ENCODE results near the gene RCOR1.

Gene RCOR1

GRCh38 chr14:102678394-102678793 lies 85.9 kb downstream of the RCOR1 start:
- no peak for DNase-seq (ENCODE audit: low spot score)

DNA sequence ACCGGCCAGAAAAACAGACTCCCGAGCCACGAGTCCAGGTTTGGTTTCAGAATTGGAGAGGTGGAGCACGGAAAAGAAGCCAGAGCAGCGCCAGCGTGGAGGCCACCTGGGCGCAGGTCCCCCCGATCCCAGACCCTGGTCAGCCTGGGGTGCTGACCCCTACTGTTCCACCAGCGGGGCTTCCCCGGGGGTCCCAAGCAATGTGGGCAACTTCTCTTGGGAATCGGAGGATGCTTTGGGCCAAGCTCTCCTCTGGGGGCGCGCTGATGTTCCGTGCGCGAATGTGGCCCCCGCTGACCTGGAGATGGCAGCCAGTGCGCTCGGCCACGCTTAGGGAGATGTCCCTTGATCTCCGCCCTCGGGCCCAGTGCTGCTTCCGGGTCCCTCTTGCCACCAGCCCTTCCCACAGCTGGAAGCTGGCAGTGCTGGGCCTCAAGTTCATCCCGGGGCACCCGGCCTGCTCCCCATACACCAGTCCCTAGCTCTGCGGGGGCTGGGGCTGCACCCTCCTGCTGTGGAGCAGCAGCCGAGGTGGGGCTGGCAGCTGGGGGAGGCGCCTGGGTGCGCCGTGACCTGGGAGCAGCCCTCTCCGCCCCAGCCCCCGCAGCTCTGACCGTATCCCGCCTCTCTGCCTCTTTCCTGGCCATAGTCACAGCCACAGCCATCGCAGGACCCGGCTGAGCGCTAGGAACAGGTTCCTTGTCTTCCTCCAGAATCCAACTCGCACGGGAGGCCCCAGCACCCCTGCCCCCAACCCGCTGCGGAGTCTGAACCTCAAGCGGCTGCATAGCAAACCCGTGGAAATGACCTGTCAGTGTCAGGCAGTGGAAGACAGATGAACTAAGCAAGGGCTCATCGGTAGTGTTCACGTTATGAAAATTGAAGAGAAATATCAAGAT lies 91.2 kb downstream of the RCOR1 start:
- DNase-seq (ENCODE audit: low spot score): no peak

GRCh38 chr14:102684298-102684663 lies 91.8 kb downstream of the RCOR1 start:
- DNase-seq (ENCODE audit: low spot score): no peak

- no peak for DNase-seq (ENCODE audit: low spot score)
These were observed 93.8 kb downstream of the RCOR1 start for GRCh38 chr14:102686196-102686801.

DNA sequence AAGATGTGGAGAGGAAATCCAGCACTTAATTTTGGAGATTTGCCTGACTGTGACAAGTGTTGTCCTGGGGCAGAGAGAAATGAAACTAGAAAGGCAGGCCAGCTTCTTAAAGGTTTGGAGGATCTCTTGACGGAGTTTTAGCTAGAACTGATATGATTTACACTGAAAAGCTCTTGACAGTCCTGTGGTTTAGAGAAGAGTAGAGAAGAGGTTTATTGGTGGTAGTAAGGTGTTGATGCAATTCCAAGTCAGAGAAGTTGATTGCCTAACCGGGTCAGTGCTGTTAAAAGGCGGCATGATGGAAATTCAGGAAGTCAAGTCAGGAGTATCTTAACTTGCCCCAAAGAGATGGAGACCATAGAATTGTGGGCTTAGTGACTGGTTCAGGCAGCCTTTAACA lies 95.8 kb downstream of the RCOR1 start:
- no peak for DNase-seq (ENCODE audit: low spot score)

DNA sequence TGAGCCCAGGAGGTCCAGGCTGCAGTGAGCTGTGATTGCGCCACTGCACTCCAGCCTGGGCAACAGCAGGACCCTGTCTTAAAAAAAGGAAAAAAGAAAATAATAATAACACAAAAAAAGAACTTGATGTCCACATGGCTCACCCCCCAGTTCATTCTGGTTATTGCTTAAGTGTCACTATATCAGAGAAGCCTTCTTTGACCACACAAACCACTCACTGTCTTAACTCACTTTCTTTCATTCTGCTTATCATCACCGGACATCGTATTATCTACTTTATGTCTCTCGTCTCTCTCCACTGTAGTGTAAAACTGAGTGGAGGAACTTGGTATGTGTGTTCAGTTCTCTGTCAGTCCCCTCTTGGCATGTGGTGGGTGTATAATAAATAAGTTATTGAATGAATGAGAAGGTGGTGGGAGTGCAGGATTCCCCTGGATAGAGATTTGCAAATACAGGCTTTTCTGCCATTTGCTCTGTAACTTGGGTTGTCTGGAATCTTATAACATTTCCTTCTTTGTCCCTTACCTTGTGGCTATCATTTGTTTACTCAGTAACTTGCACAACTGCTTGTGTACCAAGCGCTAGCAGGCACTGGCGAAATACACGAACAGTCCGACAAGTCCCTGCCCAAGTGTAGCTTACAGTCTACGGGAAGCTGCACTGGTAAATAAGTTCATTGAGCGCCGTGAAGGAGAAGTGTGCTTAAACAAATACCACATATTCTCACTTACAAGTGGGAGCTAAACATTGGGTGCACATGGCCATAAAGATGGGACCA lies 98.2 kb downstream of the RCOR1 start:
- no peak for DNase-seq (ENCODE audit: low spot score)

- DNase-seq (ENCODE audit: low spot score): no peak
These were observed 99.3 kb downstream of the RCOR1 start for GRCh38 chr14:102691763-102692162.

GRCh38 chr14:102692334-102692733 lies 99.9 kb downstream of the RCOR1 start:
- no peak for DNase-seq (ENCODE audit: low spot score)

GRCh38 chr14:102693006-102693755 lies 100.7 kb downstream of the RCOR1 start:
- no peak for DNase-seq (ENCODE audit: low spot score)

DNA sequence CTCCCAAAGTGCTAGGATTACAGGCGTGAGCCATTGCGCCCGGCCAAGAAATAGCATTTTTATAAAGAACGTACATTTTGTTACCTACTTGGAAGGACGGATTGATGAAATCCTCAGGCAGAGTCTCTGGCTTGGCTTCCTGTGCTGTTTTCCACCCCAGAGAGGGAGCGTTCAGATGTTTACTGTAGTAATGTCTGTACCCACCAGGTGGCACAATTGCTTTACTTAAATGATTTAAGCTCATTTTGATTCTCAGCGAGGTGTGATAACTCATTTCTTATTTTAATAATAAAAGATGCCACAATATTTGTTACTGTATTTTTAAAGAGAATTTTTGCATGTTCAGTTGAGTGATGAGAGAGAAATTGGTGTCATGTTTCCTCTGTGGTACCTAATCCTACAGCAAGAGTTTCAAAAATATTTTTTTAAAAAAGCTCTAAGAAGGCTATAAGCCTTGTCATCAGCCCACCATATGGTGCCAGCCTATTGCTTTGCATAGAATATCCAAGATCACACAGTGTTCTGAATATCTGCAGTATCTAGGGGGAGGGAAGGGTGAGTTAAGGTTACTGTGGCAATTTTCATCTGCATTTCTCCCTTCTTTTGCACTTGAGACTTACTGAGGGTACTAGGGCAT lies 102.2 kb downstream of the RCOR1 start:
- DNase-seq (ENCODE audit: low spot score): peak; percentile 80

GRCh38 chr14:102695167-102695555 lies 102.7 kb downstream of the RCOR1 start:
- DNase-seq (ENCODE audit: low spot score): no peak

DNA sequence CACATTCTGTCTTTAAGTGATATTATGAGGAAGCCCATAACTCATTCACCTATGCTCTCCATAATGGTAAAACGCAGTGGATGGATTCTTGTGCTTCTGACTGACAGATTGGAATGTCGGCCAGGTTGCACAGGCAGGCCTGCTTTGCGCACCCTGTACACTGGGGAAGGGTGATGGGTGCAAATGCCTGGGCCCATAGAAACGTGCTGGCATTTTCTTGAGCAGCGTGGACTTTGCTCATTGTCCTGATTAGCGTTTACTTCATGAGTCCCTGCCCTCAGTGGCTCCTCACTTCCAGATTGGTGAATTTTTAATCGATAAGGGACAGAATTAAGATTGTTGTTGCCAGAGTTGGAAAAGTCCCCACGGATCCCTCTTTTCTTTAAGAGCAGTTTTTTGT lies 103.9 kb downstream of the RCOR1 start:
- DNase-seq (ENCODE audit: low spot score): no peak

DNA sequence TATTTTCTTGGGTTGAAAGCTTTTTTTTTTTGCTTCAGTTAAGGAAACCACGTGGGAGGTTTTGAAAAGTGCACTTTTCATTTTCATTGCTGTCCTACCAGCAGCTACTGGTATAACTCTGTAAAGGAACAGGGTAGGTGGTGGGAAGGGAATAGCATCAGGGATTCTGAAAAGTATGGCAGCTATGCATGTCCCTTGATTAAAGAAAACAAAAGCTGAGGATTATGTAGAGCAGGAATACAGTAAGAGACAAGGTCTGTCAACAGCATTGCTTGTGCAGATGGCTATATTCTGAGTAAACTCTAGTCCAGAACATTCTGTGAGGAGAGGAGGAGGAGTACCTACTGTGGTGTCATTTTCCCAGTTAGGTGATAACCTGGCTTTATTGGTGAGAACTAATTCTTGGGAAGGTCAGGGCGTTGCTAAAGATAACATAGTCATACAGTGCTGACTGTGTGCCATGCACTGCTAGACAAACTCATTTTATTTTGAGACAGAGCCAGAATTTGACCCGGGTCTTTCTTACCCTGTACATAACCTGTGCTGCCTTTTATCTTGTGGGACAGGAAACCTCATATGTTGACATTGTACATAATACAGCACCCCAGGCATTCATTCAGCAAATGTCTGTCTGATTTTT lies 104.5 kb downstream of the RCOR1 start:
- DNase-seq (ENCODE audit: low spot score): no peak

- no peak for DNase-seq (ENCODE audit: low spot score)
These were observed 105.1 kb downstream of the RCOR1 start for GRCh38 chr14:102697501-102697900.

DNA sequence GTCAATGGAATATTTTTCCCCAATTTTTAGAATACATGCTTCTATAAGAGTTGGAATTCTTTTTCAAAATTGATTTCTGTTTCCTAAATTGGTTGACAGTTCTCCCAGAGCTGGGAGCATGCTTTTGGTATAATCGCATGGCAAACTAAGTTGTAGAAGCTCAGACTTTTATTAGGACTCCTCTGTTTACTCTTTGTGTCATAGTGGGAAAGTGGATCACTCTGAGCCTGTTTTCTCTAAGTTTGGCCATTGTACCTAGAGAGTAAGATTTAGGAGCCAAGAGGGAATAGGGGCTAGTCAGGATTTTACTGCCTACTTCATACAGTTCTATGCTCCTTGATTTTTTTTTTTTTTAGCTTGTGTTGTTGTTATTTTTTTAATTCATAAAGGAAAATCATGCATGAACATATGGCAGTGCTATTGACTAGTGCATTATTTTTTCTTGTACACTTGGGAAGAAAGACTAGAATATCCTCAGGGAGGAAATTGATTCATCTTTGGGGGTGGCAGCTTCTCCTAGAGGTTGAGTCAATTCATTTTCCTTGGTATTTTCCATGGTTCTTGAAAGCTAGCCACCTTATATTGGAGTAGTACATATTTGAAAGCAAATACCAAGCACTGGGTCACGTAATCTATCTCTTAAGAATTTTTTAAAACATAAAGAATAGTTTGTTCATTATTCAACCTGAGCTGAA lies 107.1 kb downstream of the RCOR1 start:
- no peak for DNase-seq (ENCODE audit: low spot score)

- no peak for DNase-seq (ENCODE audit: low spot score)
These were observed 116.0 kb downstream of the RCOR1 start for GRCh38 chr14:102708494-102708893.

DNA sequence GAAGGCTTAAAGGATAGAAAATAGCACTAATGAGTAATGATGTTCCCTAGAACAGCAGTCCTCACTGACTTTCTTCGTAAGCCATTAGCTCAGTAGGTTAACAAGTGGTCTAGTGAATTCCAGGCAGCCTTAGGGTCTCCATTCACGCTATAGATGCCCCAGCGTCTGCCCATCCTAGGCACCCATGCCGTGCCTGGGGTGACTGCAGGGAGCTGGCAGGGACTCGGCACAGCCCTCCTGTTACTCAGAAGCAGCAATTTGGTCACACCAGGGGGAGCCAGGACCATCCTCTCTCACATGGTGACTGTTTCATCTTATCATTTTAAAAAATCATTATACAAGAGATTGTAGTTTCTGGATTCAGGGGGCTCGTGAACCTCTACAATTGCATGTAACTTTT lies 118.8 kb downstream of the RCOR1 start:
- no peak for DNase-seq (ENCODE audit: low spot score)

DNA sequence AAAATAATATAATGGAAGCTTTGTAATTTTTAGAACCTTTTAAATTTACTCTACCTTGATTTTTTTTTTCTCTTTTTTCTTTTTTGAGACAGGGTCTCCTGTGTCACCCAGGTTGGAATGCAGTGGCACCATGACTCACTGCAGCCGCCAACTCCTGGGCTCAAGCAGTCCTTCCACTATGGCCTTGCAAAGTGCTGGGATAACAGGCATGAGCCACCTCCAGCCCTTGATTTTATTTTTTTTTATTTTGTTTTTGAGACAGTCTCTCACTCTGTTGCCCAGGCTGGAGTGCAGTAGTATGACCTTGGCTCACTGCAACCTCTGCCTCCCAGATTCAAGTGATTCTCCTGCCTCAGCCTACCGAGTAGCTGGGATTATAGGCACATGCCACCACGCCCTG lies 119.5 kb downstream of the RCOR1 start:
- DNase-seq (ENCODE audit: low spot score): no peak

GRCh38 chr14:102717276-102717675 lies 124.8 kb downstream of the RCOR1 start:
- no peak for DNase-seq (ENCODE audit: low spot score)

DNA sequence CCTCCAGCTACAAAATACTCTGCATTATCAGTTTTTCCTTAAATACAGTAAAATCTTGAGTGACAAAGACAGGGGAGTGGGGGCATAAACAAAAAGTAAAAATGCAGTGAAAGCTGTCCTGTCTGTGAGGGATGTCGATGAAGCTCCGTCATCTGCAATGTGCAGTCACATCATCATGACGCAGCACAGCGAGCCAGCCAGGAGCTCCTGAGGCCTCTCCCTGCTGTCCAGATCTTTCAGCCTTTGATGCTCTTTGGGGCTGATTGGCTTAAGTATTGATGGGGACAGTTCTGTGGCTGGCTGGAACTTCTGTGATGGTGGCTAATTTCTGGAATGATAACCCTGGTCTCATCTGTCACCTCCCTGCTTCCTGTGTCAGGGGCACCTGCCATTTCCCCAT lies 130.2 kb downstream of the RCOR1 start:
- DNase-seq (ENCODE audit: low spot score): no peak

GRCh38 chr14:102723650-102724049 lies 131.2 kb downstream of the RCOR1 start:
- DNase-seq (ENCODE audit: low spot score): no peak
